Fibroblast of lung (primary cell): Measurements from ENCODE around the gene GPC6. TPM values are rescaled to one million over a fixed set of nuclear protein-coding genes. Genes with fewer than 3 reads are reported as not detected.

Experiments used
- DNase-seq, 2 donors: peaks; one replicate each; pipeline versions ENCODE4 v3.0.0 to v3.0.0-alpha.2; 2010; ENCODE audit warnings: low read depth in 2 of 2
- H2AFZ ChIP-seq: 2 replicates; pipeline ENCODE4 v1.5.1; 2012; ENCODE audit warnings: low read length, control low read depth, inconsistent platforms
- H3K27ac ChIP-seq: 2 replicates; pipeline ENCODE4 v1.5.1; 2011; ENCODE audit warnings: low read length, control low read depth; ENCODE audit not compliant: insufficient read depth
- H3K27me3 ChIP-seq: 2 replicates; pipeline ENCODE4 v1.5.1; 2011; ENCODE audit warnings: mild to moderate bottlenecking, low read length; ENCODE audit not compliant: control insufficient read depth, insufficient read depth
- H3K36me3 ChIP-seq: 2 replicates; pipeline ENCODE4 v1.5.1; 2011; ENCODE audit warnings: low read length; ENCODE audit not compliant: control insufficient read depth, insufficient read depth
- H3K4me1 ChIP-seq: 2 replicates; pipeline ENCODE4 v1.5.1; 2011; ENCODE audit warnings: low read length; ENCODE audit not compliant: control insufficient read depth, insufficient read depth; ENCODE audit errors: extremely low read depth
- H3K4me2 ChIP-seq: 2 replicates; pipeline ENCODE4 v1.5.1; 2011; ENCODE audit warnings: low read length, control low read depth; ENCODE audit not compliant: insufficient read depth; ENCODE audit errors: extremely low read depth
- H3K4me3 ChIP-seq, 4 experiments: fragments of 200-600 bp in 1 of 4; sonication (generic) in 1 of 4; replicated peaks in 1 of 4; 2 replicates each; pipeline ENCODE4 v1.5.1; 2011 to 2016; ENCODE audit warnings: low read length in 4 of 4, low read depth in 3 of 4, mild to moderate bottlenecking in 3 of 4, control low read depth in 2 of 4, inconsistent platforms in 1 of 4, mixed read lengths in 1 of 4; ENCODE audit not compliant: insufficient read depth in 1 of 4; ENCODE audit errors: control extremely low read depth in 1 of 4
- H3K79me2 ChIP-seq: 2 replicates; pipeline ENCODE4 v1.5.1; 2012; ENCODE audit warnings: mild to moderate bottlenecking, low read length, inconsistent platforms; ENCODE audit not compliant: control insufficient read depth, insufficient read depth
- H3K9ac ChIP-seq: 2 replicates; pipeline ENCODE4 v1.5.1; 2011; ENCODE audit warnings: mild to moderate bottlenecking, low read length, control low read depth; ENCODE audit not compliant: insufficient read depth
- H3K9me3 ChIP-seq: 2 replicates; pipeline ENCODE4 v1.5.1; 2012; ENCODE audit warnings: low read depth, low read length; ENCODE audit not compliant: control insufficient read depth, insufficient read depth
- H4K20me1 ChIP-seq: 2 replicates; pipeline ENCODE4 v1.5.1; 2011; ENCODE audit warnings: low read length; ENCODE audit not compliant: control insufficient read depth, insufficient read depth; ENCODE audit errors: extremely low read depth
- EZH2 ChIP-seq: IDR thresholded peaks from 2 replicates; pipeline ENCODE4 v1.5.1; 2012; ENCODE audit warnings: low read length, control low read depth, mild to moderate bottlenecking; ENCODE audit errors: missing control alignments
- polyA plus RNA-seq, 2 donors: library from polyadenylated mRNA; depleted of rRNA in 1 of 2; stranded (reverse) in 1 of 2; unstranded in 1 of 2; fragments of >200 nt; gene quantifications; 2 replicates each; pipeline ENCODE4 v1.2.1, GENCODE V29; 2011 to 2012; ENCODE audit warnings: missing spikeins in 1 of 2
- total RNA-seq: library from RNA; depleted of rRNA; stranded (reverse); fragments of >200 nt; gene quantifications from 2 replicates; pipeline ENCODE4 v1.2.1, GENCODE V29; 2014
- TF ChIP-seq, protein P1 (sequence below), 2 donors: IDR thresholded peaks in 1 of 2; conservative IDR thresholded peaks in 1 of 2; 1 replicate in 1 of 2; 2 replicates in 1 of 2; pipeline ENCODE4 v1.5.1; 2011 to 2012; ENCODE audit warnings: low read length in 2 of 2, control low read depth in 1 of 2, inconsistent platforms in 1 of 2, low read depth in 1 of 2, mild to moderate bottlenecking in 1 of 2

Gene GPC6
- total and polyA plus RNA-seq, 2 donors (not counting 1 experiment from before 2014, with no cell fraction given) = 11.2 to 33.7 TPM

DNA sequence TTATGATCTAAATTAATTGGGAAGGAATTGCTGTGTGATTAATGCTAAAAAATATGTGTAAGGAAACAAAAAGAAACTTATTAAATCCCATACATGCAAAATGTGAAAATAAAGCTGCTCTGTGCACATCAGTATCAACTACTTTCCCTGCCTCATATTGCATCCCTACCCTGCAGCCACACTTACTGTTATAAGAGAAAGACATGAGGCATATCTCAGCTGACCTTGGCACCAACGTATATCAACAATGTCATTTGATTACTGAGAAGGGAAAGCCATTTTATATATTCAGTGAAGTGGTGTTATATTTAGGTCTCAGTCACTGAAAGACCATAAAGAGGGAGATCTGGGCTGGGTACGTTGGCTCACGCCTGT, 585.1 kb downstream of the GPC6 start:
- Histone ChIP-seq H3K4me3 (no peak overlapping the region), H3K9ac (no peak overlapping the region), H3K27ac (no peak overlapping the region), H3K4me1 (no peaks in the 10 kb centered on the region), H2AFZ (no peak overlapping the region), H3K4me2 (no peak overlapping the region), H3K36me3 (no peaks in the 10 kb centered on the region), H3K27me3 (no peaks in the 10 kb centered on the region), H4K20me1 (no peaks in the 10 kb centered on the region), H3K79me2 (no peaks in the 10 kb centered on the region), H3K9me3 (no peaks in the 10 kb centered on the region)
- TF ChIP-seq, protein P1, sequence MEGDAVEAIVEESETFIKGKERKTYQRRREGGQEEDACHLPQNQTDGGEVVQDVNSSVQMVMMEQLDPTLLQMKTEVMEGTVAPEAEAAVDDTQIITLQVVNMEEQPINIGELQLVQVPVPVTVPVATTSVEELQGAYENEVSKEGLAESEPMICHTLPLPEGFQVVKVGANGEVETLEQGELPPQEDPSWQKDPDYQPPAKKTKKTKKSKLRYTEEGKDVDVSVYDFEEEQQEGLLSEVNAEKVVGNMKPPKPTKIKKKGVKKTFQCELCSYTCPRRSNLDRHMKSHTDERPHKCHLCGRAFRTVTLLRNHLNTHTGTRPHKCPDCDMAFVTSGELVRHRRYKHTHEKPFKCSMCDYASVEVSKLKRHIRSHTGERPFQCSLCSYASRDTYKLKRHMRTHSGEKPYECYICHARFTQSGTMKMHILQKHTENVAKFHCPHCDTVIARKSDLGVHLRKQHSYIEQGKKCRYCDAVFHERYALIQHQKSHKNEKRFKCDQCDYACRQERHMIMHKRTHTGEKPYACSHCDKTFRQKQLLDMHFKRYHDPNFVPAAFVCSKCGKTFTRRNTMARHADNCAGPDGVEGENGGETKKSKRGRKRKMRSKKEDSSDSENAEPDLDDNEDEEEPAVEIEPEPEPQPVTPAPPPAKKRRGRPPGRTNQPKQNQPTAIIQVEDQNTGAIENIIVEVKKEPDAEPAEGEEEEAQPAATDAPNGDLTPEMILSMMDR (conservative IDR thresholded peaks at IDR 0.05 in 1 of 2, IDR thresholded peaks at IDR 0.05 in 1 of 2; ENCODE audit: low read depth in 1 of 2, low read length in 2 of 2) = no peak
- TF ChIP-seq EZH2 = no peak
- DNase-seq = no peak

DNA sequence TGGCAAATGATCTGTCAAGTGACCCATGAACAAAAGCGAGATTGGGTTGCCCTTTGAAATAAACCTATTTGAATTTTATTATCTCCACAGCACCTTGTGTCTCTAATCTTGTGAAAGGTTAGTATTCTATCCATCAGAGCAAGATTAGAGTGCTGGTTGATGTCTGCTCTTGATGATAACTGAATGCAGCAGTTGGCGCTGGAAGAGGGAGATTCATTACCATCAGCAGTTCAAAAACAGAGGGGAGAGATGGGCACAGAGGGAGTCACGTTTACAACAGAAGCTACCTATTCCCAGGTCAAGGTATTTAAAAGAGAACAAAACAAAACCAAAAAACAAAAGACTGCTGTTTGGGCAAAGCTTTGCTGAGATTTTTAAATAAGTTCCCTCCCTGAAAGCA, 588.1 kb downstream of the GPC6 start:
- Histone ChIP-seq H3K9me3 (no peaks in the 10 kb centered on the region), H3K4me2 (no peak overlapping the region), H3K4me1 (no peaks in the 10 kb centered on the region), H3K27ac (no peak overlapping the region), H2AFZ (no peak overlapping the region), H3K79me2 (no peaks in the 10 kb centered on the region), H4K20me1 (no peaks in the 10 kb centered on the region), H3K36me3 (no peaks in the 10 kb centered on the region), H3K27me3 (no peaks in the 10 kb centered on the region), H3K9ac (no peak overlapping the region), H3K4me3 (no peak overlapping the region)
- DNase-seq = no peak
- TF ChIP-seq EZH2 = no peak
- TF ChIP-seq, protein P1 (conservative IDR thresholded peaks at IDR 0.05 in 1 of 2, IDR thresholded peaks at IDR 0.05 in 1 of 2; ENCODE audit: low read depth in 1 of 2, low read length in 2 of 2) = no peak

DNA sequence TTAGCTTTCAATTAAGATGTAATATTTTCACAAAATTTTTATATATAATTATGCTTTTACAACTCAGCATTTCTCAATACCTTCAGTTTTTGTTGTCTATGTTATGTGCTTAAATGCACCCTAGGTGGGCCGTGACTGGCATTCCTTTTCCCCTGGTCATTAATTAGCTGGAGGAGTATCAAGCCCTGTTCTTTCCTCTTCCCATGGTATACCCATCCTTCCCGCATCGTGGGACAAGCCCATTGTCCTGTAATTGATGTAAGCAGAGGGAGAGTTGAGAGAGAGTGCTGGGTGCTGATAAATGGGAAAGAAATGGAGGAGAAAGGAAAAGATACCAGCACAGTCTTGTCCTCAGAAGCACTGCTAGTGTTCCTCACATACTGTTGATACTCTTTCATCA, 591.7 kb downstream of the GPC6 start:
- Histone ChIP-seq H3K9ac (no peak overlapping the region), H4K20me1 (no peaks in the 10 kb centered on the region), H2AFZ (no peak overlapping the region), H3K36me3 (no peaks in the 10 kb centered on the region), H3K27me3 (no peaks in the 10 kb centered on the region), H3K4me1 (no peaks in the 10 kb centered on the region), H3K9me3 (no peaks in the 10 kb centered on the region), H3K4me2 (no peak overlapping the region), H3K79me2 (no peaks in the 10 kb centered on the region), H3K27ac (no peak overlapping the region), H3K4me3 (no peak overlapping the region)
- TF ChIP-seq, protein P1 (conservative IDR thresholded peaks at IDR 0.05 in 1 of 2, IDR thresholded peaks at IDR 0.05 in 1 of 2; ENCODE audit: low read depth in 1 of 2, low read length in 2 of 2) = no peak
- no peak for TF ChIP-seq EZH2
- no peak for DNase-seq
